Mammary epithelial cell (primary cell): ENCODE results near the gene ANKS6.
A peak's percentile ranks its signal among the peaks of the same experiment; 100 is the strongest.

Experiments used
- CTCF ChIP-seq, 2 donors: IDR thresholded peaks in 1 of 2; conservative IDR thresholded peaks in 1 of 2; 2 replicates each; pipeline ENCODE4 v1.5.1; 2011 to 2012; ENCODE audit warnings: inconsistent platforms in 2 of 2, low read length in 2 of 2, mild to moderate bottlenecking in 2 of 2, control low read depth in 1 of 2, low read depth in 1 of 2; ENCODE audit not compliant: insufficient read depth in 1 of 2; ENCODE audit errors: extremely low read depth in 1 of 2
- EZH2 ChIP-seq: IDR thresholded peaks from 2 replicates; pipeline ENCODE4 v1.6.1; 2012; ENCODE audit warnings: low read length, inconsistent platforms, borderline replicate concordance

- TF ChIP-seq CTCF (conservative IDR thresholded peaks at IDR 0.05 in 1 of 2, IDR thresholded peaks at IDR 0.05 in 1 of 2; ENCODE audit: extremely low read depth in 1 of 2, insufficient read depth in 1 of 2, low read depth in 1 of 2, low read length in 2 of 2) (peak; percentile 55 to 77), EZH2 (no peak)
These were observed 21.6 kb downstream of the ANKS6 start for GRCh38 chr9:98774746-98775145.
